Sciatic nerve (tissue), 2 donors: Measurements from ENCODE around the gene ST3GAL3. TPM values are rescaled to one million over a fixed set of nuclear protein-coding genes. Genes with fewer than 3 reads are reported as not detected.

Experiments
- ATAC-seq: fragments of 200-7000 bp; cut with Tn5 transposase; one replicate; pipeline ENCODE4 v1.9.1; 2020; ENCODE audit warnings: mild to moderate bottlenecking, moderate library complexity
- DNase-seq: peaks from one replicate; pipeline ENCODE4 v3.0.0-alpha.2; 2020; ENCODE audit warnings: low spot score
- intact Hi-C: fragments of 100-400 bp; cut with DNase I; formaldehyde crosslinking; loops from one replicate; pipeline ENCODE4 v1.14.2; 2022
- total RNA-seq: library from RNA; stranded (reverse); fragmentation: NEBNext Ultra II Directional; extraction: Animal tissue kit (Norgen Biotek cat#: 25700); gene quantifications from one replicate; pipeline ENCODE4 v1.2.1, GENCODE V29; 2021
- donor health status: DM: no; HTN: no; CAD: no.
- donor health status: DM: no; HTN: no; CAD: no.

ST3GAL3 gene
- total RNA-seq, 1 donor from 2014 or later = 35.8 TPM

GRCh38 chr1:43858324-43858723 is 151.0 kb downstream of the ST3GAL3 start:
- intact Hi-C loops = no loop called here
- ATAC-seq (peak; percentile 98), DNase-seq (peak; percentile 78)

GRCh38 chr1:43861337-43861736 is 154.0 kb downstream of the ST3GAL3 start:
- DNase-seq (no peak), ATAC-seq (no peak)
- intact Hi-C loops = no loop called here

DNA sequence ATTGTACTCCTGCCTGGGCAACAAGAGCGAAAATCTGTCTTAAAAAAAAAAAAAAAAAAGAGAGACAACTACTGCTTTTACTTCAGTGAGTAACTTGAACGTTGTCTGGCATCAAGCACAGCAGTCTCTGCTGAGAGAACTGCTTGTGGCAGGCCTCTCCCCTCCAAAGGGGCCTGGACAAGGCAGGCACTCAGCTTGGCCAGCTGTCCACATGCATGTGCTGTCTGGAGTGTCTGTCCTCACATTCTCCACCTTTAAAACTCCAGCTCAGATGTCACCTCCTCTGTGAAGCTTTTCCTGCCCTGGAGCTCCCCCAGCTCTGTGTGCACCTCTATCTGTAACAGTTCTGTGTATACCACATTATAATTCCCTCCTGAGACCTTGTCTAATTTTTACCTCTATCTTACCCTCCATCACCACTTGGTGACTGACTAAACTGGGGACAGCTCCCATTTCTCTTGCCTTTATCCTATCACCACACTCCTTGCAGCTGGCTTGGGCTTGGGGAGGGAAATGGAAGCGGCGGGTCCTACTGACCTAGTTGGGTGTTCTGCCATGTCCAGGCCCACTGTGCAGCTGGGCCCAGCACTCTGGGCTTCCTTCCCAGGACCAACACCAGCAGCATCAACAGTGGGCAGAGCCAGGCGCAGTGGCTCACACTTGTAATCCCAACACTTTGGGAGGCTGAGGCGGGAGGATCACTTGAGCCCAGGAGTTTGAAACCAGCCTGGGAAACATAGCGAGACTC is 154.8 kb downstream of the ST3GAL3 start:
- intact Hi-C loops = no loop called here
- no peak for DNase-seq

DNA sequence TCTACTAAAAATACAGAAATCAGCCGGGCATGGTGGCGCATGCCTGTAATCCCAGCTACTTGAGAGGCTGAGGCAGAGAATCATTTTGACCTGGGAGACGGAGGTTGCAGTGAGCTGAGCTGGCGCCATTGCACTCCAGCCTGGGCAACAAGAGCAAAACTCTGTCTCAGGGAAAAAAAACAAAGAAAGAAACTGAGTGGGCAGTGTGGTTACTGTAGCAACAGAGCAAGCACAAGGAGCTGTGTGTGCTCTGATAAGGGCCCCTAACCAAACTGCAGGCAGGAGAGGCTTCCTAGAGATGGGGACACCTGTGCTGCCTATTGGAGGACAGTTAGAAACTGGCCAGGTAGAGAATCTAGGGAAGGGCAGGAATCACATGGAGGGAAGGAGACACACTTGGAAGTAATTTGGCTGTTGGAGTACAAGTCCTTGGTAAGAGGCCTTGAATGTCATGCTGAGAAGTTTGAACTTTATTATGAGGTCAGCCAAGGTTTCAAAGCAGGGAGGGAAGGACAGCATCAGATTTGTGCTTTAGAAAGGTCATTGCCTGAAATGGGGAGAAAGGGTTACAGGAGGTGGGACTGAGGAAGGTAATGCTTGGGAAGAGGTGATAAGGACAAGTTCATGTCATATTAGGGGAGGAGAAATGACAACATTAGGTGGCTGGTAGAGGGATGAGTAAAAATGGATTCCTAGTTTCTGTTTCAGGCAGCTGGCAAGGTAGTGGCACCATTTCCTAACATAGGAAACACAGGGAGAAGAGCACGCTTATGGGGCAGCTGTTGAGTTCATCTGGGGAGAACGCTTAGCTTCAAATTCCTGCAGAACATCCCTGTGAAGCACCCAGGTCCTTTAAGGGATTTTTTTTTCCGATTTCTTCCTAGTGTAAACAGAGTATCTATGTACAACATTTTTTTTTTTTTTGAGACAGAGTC is 157.0 kb downstream of the ST3GAL3 start:
- no peak for ATAC-seq
- no peak for DNase-seq
- intact Hi-C loops = no loop called here

More for the DNA sequence above, 154.8 kb downstream of the ST3GAL3 start:
- no peak for ATAC-seq

- intact Hi-C loops = no loop called here
- DNase-seq (no peak), ATAC-seq (no peak)
Measured at GRCh38 chr1:43866201-43866600, 158.9 kb downstream of the ST3GAL3 start.

- ATAC-seq (peak; percentile 20), DNase-seq (no peak)
- intact Hi-C loops = no loop called here
Measured at GRCh38 chr1:43867976-43868740, 160.8 kb downstream of the ST3GAL3 start.

- intact Hi-C loops = no loop called here
- ATAC-seq (peak; percentile 58), DNase-seq (no peak)
Measured at GRCh38 chr1:43868741-43869067, 161.4 kb downstream of the ST3GAL3 start.

- intact Hi-C loops = no loop called here
- no peak for ATAC-seq
Measured at GRCh38 chr1:43870306-43870705, 163.0 kb downstream of the ST3GAL3 start.

DNA sequence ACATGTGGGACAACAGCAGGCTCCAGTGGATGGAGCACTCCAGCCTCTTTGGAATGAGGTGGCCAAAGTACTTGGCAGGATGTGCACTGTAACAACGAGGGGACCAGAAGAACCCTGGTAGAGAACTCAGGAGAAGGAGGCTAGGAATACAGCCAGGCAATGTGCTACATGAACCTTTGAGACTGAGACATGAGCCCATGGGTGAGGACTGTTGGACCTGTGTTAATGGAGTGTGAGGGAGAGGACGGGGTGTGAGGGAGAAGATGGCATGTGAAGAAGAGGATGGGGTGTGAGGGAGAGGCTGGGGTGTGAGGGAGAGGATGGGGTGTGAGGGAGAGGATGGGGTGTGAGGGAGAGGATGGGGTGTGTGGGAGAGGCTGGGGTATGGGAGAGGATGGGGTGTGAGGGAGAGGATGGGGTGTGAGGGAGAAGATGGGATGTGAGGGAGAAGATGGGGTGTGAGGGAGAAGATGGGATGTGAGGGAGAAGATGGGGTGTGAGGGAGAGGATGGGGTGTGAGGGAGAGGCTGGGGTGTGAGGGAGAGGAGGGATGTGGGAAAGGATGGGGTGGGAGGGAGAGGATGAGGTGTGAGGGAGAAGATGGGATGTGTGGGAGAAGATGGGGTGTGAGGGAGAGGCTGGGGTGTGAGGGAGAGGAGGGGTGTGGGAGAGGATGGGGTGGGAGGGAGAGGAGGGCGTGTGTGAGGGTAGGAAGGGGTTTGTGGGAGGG is 164.0 kb downstream of the ST3GAL3 start:
- no peak for ATAC-seq
- intact Hi-C loops = no loop called here
- DNase-seq = no peak

More at GRCh38 chr1:43870306-43870705, 163.0 kb downstream of the ST3GAL3 start:
- DNase-seq = no peak

DNA sequence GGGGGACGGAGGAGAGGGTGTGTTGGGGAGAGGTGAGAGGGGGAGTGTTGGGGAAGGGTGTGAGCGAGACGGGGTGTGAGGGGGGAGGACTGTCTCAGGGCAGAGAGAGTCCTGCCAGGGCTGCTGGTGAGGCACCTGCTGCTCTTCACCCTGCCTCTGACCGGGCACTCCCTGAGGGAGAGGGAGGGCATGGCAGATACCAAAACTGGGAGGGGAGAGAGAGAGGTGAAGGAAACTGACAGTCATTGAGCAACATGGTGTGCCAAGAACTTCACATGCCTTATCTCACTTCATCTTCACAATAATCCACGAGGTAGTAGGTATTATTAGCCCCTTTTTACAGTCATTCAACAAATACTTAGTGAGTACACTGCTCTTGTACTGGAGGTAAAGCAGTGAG is 164.9 kb downstream of the ST3GAL3 start:
- no peak for ATAC-seq
- DNase-seq = no peak
- intact Hi-C loops = no loop called here

- DNase-seq (no peak), ATAC-seq (no peak)
- intact Hi-C loops = no loop called here
Measured at GRCh38 chr1:43873851-43874250, 166.5 kb downstream of the ST3GAL3 start.

DNA sequence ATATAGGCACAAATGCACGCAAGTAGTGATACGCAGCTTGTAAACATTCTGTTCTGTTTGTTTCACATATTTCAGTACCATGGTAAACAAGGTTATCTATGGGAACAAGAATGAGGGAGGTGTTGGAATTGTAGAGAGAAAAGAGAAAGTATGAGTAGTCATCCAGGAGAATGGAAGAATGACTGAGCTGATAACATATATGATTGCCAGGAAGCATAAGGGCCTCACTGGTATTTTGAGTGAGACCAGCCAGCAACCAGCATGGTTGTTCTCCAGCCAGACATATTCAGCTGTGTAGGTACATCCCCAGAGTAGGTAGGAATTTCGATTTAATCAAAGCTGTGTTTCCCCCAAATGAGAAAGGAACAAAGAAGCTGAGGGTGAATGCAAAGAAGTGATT is 167.4 kb downstream of the ST3GAL3 start:
- no peak for ATAC-seq
- DNase-seq = no peak
- intact Hi-C loops = no loop called here

DNA sequence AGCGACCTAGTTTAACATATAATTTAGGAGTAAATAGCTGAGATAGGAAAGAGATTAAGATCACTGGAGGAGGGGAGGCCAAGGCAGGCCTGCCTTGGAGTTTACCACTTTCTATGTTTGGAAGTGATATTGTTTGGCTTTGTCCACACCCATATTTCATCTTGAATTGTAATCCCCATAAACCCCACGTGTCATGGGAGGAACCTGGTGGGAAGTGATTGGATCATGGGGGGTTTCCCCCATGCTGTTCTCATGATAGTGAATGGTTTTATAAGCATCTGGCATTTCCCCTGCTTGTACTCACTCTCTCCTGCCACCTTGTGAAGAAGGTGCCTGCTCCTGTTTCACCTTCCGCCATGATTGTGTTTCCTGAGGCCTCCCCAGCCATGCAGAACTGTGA is 168.0 kb downstream of the ST3GAL3 start:
- intact Hi-C loops = no loop called here
- DNase-seq (no peak), ATAC-seq (no peak)

DNA sequence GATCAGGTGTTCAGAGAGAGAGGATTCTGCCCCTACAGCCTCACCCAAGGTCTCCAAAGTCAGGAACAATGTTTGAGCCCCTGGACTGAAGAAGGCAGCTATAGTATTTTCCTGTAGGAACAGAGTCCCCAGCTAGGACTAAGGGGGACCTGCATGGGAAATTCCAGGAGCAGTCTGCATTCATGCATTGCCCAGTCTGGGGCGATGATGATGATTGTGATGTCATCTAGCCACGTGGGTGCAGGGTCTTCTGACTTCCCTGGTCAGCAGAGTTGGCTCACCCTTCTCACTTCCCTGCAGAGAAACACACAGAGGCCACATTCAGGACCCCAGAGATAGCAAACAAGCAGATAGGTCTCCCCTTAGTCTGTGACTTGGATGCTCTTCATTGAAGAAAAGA is 169.8 kb downstream of the ST3GAL3 start:
- intact Hi-C loops = no loop called here
- no peak for DNase-seq
- ATAC-seq = no peak

- DNase-seq (no peak), ATAC-seq (no peak)
- intact Hi-C loops = no loop called here
Measured at GRCh38 chr1:43878440-43878839, 171.1 kb downstream of the ST3GAL3 start.

DNA sequence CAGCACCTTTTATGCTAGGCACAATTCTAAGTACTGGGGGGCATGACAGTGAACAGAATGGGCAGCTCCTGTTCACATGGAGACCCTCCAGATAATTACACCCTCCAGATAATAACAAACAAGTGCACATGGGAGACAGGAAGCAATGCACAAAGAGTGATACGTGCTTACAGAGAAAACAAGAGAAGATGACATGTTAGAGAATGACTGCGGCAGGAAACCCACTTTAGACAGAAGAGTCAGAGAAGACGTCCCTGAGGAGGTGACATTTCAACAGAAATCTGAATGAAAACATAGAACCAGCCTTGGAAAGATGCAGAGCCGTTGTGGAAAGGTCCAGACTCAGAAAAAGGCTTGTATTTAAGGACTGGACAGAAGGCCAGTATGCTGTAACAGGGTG is 171.5 kb downstream of the ST3GAL3 start:
- intact Hi-C loops = no loop called here
- no peak for ATAC-seq
- DNase-seq = no peak

DNA sequence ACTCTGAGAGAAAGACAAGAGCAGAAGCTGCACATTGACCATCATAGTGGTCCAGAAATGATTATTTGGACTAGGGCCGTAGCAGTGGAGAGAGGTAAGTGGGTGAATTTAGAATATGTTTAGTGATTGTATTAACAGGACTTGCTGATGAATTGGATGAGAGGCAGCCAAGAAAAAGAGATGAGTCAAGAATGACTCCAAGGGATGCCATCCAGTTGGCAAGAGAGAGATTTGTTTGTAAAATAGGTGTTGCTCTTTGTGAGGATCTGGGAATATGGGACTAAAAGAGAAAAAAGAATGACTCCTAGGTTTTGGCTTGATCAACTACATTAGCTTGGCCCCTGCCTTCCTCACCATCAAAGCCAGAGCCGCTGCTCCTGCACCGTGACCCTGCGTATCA is 172.1 kb downstream of the ST3GAL3 start:
- ATAC-seq (no peak), DNase-seq (no peak)
- intact Hi-C loops = no loop called here

DNA sequence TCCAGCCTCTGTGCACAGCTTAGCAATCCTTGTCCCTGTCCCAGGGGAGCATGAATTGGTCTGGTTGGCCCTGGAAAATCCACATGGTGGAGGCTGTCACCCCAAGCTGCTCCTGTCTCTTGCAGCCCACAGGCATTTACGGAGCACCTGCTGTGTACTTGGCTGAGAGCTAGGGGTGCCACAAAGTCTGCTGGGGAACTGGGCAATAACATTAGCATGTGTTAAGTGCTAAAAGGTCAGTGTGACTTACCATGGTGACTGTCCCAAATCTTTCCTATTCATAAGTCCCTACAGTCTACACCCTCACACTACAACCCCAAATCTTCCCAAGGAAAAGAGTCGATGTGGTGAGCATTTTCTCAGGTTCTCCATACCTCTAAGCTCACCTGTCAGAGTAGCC is 172.7 kb downstream of the ST3GAL3 start:
- no peak for DNase-seq
- no peak for ATAC-seq
- intact Hi-C loops = no loop called here

GRCh38 chr1:43880604-43881003 is 173.3 kb downstream of the ST3GAL3 start:
- intact Hi-C loops = no loop called here
- ATAC-seq (no peak), DNase-seq (no peak)
